OCI-M2 (cell line): ENCODE data around the gene LNX1.

Experiments
- DNase-seq: peaks from one replicate; lab custom pipeline; 2025; ENCODE audit not compliant: unreplicated experiment; lab: John Stamatoyannopoulos, UW

The LNX1 gene

DNA sequence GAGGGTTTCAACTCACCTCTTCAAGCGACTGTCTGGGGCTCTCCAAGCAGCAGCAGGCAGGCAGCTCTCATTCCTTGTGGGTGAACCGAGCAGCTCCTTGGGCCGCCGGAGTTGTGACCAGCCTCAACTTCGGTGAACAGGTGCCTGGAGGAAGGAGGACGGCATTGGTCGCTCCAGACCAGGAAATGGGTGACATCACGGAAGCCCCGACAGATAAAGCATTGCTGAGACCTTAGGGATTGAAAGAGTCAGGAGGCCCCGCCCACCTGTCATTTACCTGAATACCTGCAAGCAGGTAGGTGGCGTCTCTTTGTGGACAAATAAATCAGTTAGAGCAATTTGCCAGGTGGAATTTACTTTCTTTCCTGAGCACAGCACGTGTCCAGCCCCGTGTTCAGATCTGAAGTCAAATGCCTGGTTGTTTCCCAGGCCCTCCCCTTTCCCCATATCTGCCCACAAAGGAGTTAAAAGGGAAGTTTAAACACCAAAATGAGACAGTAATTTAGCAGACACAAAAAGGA lies at the start of gene LNX1:
Gene LNX1, minus strand, starts transcription at position 115 of the 521 bp plus-strand sequence. CDS start 17,484 bp downstream, outside the sequence.
- DNase-seq: no peak

DNA sequence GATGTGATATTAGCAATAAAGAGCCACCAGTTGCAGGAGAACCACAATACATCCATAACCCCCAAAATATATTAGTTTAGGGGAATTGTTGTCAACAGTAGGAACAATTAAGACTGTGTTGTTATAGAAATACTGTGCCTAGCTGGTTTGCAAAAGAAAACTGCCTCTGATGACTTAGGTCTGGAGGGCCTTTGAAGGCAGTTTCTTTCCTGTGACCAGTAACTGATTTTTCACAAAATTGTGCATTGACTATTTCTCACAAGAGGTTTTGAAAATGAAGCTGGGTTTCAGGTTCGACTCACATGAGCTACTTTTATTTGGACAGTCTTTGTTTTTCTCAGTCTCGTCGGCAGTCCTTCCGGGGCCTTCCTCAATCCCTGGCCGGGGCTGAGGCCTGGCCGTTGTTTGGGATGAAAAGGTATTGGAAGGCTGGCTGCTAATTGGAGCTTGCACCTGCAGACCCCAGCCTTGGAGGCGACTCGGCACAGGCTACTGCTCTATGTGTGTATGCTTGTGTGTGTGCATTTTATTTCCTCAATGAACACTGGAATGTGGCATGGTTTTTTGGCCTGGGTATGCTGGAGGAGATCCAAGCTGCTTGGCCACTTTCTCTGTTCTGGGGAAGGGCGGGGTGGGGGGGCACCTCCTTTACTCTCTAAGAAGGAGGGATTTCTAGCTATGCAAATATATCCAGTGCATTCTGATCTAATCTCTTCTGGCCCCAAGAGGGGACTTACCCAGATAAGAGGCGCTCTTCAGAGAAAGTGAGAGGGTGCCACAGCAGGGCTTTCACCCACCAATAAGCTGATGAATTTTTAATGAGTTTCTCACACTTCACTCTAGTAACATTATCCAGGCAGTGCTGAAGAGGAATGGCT lies 49.5 kb upstream of the LNX1 start:
- DNase-seq: no peak

DNA sequence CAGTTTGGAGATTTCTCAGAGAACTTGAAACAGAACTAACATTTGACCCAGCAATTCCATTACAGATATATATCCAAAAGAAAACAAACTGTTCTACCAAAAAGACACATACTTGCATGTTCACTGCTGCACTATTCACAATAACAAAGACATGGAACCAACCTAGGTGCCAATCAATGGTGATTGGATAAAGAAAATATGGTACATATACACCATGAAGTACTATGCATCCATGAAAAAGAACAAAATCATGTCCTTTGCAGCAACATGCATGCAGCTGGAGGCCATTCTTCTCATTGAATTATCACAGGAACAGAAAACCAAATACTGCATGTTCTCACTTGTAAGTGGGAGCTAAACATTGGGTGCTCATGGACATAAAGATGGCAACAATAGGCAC lies 47.6 kb upstream of the LNX1 start:
- DNase-seq: no peak

DNA sequence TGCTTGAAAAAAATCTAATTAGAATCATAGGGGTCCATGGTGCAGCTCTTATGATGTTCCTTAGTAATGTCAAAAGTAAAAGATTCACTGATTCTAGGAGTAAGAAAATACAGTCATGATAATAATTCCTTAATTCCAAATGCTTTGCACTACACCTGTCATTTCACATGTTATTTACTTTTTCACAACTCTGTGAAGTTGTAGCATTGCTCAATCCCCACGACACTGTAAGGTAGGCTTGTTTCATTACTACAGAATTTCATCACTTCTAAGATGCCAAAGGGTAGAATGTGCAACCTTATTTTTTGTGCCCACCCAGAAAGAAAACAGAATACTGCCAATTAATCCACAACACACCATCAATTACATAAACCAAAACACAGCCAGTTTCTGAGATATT lies 46.1 kb upstream of the LNX1 start:
- DNase-seq: no peak

DNA sequence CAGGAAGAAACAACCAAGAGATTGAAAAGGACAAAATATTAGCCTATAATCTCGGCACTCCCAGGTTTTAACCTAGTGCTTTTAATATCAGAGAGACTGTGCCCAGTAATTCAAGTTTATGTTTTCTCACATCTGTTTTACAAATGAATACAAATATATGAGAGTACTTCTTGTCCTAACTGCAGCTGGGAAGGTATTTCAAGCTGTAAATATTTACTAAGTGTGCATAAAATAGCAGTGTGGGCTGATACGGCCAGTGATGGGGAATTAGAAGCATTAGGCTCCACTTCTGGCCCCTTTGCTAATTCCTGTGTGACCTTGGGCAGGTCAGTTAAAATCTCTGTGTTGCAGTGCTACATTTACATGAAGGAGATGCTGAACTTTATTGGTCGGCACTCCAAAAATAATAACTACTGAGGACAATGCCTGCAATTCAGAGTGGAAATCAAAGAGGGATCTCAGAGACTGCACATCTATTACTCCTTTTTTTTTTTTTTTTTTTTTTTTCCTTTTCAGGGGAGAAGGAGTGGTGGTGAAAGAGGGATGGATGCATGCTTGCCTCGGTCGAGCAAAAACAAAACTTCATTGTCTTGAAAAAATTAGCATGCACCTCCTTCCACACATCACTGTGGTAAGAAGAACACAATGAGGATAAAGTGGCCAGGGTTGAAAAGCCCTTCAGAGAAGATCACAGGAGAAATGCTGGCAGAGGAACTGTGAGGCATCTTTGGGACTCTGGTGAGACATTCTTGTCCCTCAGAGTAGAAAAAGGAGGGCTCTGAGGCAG lies 44.6 kb upstream of the LNX1 start:
- DNase-seq: no peak

DNA sequence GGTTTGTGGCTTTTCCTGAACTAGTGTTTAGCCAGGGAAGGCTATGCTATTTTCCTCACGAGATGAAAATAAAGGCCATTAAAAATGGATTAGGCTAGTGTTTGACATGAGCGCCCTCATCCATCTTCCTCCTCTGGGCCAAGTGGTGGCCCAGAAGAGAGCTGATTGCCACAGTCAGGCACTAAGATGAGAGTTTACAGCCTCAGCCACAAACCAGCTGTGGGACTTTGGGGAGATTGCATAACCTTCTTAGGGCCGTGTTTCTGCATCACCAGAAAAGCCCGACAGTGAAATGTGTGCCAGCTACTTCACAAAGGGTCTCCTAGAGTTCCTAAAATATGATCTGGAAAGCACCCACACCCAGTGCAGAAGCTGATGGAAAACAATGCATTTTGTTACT lies 42.3 kb upstream of the LNX1 start:
- no peak for DNase-seq

DNA sequence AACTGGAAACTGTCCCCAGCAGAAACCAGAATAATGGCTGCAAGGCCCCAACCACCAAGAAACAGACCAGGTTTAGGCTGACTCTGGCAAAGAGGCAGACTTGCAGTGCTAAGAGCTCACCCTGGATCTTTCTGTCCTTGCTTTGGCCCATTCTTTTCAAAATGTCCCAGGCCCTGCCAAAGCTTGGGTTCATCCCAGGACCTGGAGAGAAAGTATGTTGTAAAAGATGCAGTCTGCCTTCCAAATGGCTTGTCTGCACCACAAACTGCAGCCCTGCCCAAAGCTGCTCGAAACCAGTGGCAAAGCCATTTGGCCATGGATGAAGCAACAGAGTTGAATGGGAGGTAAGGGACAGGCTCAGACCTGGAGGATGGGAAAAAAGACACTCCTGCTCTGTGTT lies 38.0 kb upstream of the LNX1 start:
- no peak for DNase-seq

DNA sequence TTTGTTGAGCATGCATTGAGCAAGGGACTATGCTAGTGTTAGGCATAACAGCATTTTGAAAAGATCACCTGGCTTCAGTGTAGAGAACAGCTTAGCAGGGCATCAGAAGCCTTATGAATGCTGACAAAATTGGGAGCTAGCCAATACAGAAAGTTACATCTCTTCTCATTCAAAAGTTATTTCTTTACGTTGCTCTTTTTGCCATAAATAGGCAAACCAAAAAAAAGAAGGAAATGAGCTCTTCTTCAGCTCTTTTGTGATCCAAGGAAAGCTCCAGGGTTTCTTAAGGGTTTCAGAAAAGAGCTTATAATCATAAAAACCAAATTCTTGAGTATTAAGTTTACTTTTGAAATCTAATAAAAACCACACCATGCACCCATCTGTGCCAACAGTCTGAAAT lies 35.2 kb upstream of the LNX1 start:
- no peak for DNase-seq

DNA sequence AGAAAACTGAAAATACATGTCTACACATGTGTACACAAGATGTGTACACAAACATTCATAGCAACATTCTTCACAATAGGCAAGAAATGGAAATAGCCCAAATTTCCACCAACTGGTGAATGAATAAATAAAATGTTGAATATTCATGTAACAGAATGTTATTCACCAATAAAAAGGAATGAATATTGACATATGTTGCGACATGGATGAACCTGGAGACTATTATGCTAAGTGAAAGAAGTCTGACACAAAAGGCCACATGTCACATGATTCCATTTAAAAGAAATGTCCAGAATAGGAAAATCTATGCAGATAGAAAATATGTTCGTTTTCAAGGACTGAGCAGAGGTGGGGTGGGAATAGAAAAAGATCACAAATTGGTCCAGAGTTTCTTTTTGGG lies 34.6 kb upstream of the LNX1 start:
- no peak for DNase-seq

DNA sequence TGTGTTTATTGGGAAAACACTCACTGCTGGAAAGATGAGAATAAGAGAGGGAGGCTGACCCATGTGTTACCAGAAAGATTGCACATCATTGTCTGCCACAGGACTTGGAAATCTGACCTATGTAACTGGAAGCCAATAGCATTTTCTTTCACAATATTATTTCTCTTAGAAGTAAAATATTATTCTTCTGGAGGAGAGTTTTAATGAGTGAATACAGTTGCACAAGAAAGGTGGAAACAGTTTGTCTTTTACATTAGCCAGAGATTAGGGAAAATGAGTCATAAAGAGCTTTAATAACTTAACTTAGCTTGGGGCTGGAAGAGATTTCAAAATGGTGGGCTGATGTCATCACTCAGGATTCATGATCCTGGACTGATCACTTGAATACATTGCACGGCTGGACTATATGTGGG lies 31.5 kb upstream of the LNX1 start:
- no peak for DNase-seq

DNA sequence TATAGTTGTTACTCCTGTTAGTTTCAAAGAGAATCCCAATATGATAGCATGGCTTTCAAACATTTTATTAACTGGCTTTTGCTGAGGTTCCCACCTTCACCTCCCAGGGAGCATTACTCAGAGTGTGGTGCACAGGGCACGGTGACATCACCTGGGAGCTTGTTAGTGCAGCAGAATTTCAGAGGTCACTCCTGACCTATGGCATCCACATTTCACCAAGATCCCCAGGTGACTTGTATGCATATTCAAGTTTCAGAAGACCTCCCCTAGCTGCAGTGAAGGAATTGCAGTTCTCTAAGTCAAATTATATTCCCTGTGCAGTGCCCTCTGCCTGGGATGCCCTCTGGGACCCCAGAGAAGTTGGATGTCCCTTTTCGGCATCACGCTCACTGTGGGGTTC lies 29.7 kb upstream of the LNX1 start:
- DNase-seq: no peak

DNA sequence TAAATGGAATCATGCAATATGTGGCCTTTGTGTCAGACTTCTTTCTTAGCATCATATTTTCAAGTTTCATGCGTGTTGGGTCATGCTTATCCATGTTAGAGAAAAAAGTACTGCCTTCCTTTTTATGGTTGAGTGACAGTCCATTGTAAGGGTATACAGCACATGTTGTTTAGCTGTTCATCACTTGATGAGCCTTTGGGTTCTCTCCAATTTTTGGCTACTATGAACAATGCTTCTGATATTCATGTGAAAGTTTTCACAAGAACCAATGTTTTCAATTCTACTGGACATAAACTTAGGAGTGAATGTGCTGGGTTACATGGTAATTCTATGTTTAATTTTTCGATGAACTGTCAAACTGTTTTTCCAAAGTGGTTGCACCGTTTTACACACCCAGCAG lies 28.1 kb upstream of the LNX1 start:
- no peak for DNase-seq

DNA sequence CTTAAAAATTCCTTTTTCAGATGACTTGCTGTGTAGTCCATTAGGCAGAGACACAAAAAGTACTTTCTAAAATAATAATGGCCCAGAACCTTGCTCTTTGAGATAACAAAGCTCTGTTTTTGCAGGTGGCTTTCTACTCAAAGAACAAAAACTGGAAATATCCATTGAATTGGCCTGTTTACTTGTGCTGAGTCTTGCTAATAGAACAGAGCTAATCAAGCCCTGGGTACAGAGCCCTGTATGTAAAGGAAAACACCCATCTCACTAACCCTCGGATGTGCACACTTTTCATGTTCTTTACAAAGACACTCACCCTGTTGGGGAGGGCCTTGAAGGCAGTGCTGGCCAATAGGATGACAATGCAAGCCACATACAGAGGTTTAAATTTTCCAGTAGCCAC lies 27.0 kb upstream of the LNX1 start:
- no peak for DNase-seq

DNA sequence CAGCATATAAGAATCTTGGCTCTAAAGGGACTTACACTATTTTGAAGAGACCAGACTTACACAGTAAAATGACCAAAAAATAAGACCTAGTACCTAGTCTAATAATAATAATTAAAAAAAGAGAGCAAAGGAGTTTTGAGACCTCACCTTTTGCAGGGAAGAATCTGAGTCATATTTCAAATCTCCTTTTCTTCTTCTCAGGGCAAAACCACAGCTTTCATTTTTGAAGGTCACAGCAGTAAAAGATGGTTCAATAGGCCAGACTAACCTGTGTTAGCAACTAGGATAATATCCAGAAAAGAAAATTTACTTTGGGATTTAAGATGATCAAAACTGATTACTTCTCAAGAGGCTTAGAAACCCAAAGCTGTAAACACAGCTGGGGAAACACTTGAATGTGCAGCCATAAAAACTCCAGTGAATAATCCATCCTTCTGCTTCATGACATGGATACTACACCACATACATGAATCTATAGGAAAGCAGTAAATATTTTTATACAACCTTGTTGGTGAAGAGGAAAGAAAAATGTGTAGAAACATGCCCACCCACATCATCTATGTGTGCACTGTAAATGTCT lies 25.9 kb upstream of the LNX1 start:
- no peak for DNase-seq

DNA sequence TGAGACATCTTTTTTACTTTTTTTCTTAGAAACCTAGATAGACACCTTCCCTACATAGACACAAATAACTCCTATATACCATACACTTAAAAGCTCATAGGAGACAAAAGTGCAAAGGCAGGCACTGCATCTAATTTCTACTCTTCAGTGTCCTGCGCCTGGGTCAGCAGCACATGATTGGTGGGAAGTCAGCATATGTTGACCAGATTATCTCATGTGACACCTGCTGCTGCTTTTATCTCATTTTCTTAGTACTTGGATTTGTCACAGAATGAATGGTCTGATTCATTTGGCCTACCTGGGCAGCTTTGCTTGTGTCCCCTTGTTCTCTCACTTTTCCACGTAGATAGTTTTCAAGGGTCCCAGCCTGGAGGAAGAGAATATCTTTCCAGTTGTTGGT lies 24.9 kb upstream of the LNX1 start:
- DNase-seq: no peak

DNA sequence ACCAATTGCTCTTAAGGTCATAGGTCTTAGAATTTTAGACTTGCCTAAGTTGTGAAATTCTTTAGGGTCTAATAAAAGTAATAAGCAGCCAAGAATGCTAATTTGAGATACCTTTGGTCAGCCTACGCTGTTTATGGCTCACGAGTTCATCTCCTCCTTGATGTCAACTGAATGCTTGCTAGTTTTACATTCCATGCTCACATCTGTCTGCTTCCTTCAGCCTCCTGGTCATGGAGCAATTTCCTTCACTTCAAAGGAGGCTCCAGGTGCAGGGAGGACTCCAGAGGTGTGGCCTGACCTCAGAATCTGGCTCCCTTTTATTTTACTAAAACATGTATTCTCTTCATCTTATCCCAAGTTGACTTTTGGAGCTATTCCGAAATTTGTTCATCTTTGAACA lies 23.3 kb upstream of the LNX1 start:
- no peak for DNase-seq

DNA sequence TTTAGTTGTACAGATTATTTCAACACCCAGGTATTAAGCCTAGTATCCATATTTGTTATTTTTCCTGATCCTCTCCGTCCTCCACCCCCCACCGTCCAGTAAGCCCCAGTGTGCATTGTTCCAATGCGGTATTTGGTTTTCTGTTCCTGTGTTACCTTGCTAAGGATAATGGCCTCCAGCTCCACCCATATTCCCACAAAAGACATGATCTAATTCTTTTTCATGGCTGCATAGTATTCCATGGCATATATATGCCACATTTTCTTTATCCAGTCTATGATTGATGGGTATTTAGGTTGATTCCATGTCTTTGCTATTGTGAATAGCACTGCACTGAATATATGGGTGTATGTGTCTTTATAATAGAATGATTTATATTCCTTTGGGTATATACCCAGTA lies 22.1 kb upstream of the LNX1 start:
- DNase-seq: no peak

DNA sequence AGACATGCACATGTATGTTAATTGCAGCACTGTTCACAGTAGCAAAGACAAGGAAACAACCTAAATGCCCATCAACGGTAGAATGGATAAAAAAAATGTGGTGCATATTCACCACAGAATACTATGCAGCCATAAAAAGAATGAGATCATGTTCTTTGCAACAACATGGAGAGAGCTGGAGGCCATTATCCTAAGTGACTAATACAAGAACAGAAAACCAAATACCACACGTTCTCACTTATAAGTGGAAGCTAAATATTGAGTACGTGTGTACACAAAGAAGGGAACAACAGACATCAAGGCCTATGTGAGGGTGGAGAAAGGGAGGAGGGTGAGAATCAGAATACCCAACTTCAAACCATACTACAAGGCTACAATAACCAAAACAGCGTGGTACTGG lies 17.4 kb upstream of the LNX1 start:
- no peak for DNase-seq

DNA sequence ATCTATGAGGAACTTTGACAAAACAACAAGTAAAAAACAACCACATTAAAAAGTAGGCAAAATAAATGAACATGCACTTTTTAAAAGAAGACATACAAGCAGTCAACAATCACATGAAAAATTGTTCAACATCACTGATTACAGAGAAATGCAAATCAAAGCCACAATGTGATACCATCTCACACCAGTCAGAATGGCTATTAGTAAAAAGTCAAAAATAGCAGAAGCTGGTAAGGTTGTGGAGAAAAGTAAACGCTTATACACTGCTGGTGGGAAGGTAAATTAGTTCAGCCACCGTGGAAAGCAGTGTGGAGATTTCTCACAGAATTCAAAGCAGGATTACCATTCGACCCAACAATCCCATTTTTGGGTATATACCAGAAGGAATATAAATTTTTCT lies 17.0 kb upstream of the LNX1 start:
- no peak for DNase-seq

DNA sequence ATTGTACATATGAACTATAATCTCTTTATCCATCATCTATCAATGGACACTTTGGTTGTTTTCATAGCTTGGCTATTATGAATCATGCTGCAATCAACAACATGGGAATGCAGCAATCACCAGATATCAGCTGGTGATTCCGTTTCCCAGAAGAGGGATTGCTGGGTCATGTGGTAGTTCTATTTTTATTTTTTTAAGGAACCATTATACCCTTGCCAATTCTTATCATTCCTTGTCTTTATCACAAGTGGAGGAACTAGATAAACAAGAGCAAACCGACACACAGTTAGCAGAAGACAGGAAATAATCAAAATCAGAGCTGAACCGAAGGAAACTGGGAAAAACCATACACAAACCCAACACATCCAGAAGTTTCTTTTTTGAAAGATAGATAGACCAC lies 14.5 kb upstream of the LNX1 start:
- no peak for DNase-seq

DNA sequence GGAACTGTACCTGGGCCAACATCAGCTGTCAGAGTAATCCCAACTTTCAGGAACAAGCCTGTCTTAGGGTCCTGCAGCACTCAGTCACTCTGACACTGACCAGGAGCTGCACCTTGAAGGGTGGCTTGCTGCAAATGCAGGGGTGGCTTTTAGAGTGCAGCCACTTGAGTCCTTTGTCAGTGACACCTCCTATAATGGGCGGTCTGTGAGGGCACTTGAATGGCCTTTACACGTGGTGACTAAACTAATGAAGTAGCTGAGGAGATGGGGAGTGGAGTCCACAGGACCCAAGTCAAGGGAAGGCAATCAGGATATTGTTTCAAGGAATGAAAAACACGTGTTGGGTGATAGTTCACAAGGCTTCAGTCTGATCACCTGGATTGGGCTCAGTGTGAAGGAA lies 11.1 kb upstream of the LNX1 start:
- no peak for DNase-seq

DNA sequence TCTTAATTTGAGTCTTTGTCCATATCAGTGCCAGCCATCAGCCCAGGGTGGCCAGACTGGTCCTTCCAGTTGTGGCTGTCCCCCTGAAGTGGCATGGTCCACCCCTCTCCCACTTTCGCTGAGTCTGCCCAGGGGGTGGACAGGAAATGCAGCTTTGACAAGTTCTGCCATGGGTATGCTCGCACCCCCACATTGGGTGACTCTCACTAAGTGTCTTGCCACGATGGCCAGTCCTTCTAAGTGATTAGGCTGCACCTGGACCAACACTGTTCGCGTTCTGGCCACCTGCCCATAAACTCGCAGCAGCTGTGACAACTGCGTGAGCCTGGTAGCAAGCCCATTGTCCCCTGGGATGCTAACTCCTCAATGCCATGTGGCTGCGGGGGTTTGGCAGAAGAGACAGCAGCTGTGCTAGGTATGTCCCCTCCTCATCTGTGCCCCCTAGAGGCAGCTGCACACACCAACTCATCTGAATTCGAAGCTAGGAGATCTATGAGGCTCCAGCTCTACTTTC lies 10.0 kb upstream of the LNX1 start:
- DNase-seq: no peak
